ENCODE data around the gene NCBP3.
"Not testable (repeated sequence)": the region's sequence is repeated elsewhere in the genome, so short reads cannot be mapped to it uniquely, and the experiment has no call there.

Gene NCBP3

GRCh38 chr17:3880983-3881382 is 34.9 kb upstream of the NCBP3 start:
- no peak for DNase-seq

GRCh38 chr17:3879591-3880417 is 33.8 kb upstream of the NCBP3 start:
- no peak for DNase-seq

GRCh38 chr17:3879186-3879585 is 33.1 kb upstream of the NCBP3 start:
- no peak for DNase-seq

- no peak for DNase-seq
Observed at GRCh38 chr17:3877220-3877619, 31.2 kb upstream of the NCBP3 start.

GRCh38 chr17:3875317-3875716 is 29.3 kb upstream of the NCBP3 start:
- no peak for DNase-seq

GRCh38 chr17:3873862-3874261 is 27.8 kb upstream of the NCBP3 start:
- DNase-seq, result no peak

GRCh38 chr17:3870871-3871306 is 24.8 kb upstream of the NCBP3 start:
- peak in 1 of 2 donors; percentile 12 for DNase-seq

- no peak for DNase-seq
Observed at GRCh38 chr17:3867606-3868005, 21.6 kb upstream of the NCBP3 start.

GRCh38 chr17:3867106-3867505 is 21.1 kb upstream of the NCBP3 start:
- no peak for DNase-seq

GRCh38 chr17:3866276-3866675 is 20.2 kb upstream of the NCBP3 start:
- no peak for DNase-seq

- DNase-seq, result no peak
Observed at GRCh38 chr17:3865176-3865575, 19.1 kb upstream of the NCBP3 start.

GRCh38 chr17:3864534-3864933 is 18.5 kb upstream of the NCBP3 start:
- DNase-seq, result no peak

GRCh38 chr17:3861761-3862681 is 16.0 kb upstream of the NCBP3 start:
- no peak for DNase-seq

GRCh38 chr17:3860939-3861700 is 15.1 kb upstream of the NCBP3 start:
- no peak for DNase-seq

- no peak for DNase-seq
Observed at GRCh38 chr17:3859940-3860339, 13.9 kb upstream of the NCBP3 start.

- DNase-seq, result no peak
Observed at GRCh38 chr17:3857261-3858105, 11.4 kb upstream of the NCBP3 start.

- not testable (repeated sequence) for DNase-seq
Observed at GRCh38 chr17:3854204-3854603, 8.2 kb upstream of the NCBP3 start.

GRCh38 chr17:3852561-3852960 is 6.5 kb upstream of the NCBP3 start:
- DNase-seq, result no peak

- DNase-seq, result no peak
Observed at GRCh38 chr17:3851461-3852100, 5.5 kb upstream of the NCBP3 start.

- DNase-seq, result no peak
Observed at GRCh38 chr17:3848229-3848835, 2.3 kb upstream of the NCBP3 start.

- no peak for DNase-seq
Observed at GRCh38 chr17:3847165-3847670, 1.2 kb upstream of the NCBP3 start.

Measured in CD4-positive, alpha-beta T cell treated with Interferon alpha-2 for 1 hour (primary cell).